Natural killer cell (primary cell): ENCODE measurements around the gene ECM2. TPM values are rescaled to one million over a fixed set of nuclear protein-coding genes. Genes with fewer than 3 reads are reported as not detected.

Experiments used
- ATAC-seq, 3 donors: fragments of 150-1000 bp in 2 of 3; fragments of 200-7000 bp in 1 of 3; cut with Tn5 transposase; 1 replicate in 1 of 3; 2 replicates in 2 of 3; pipeline ENCODE4 v1.10.0; 2021; ENCODE audit warnings: mild to moderate bottlenecking in 2 of 3, moderate library complexity in 2 of 3
- DNase-seq, 2 donors: peaks; one replicate each; pipeline versions ENCODE4 v3.0.0 to v3.0.0-alpha.2; 2013 to 2021; ENCODE audit warnings: mixed read lengths in 1 of 2
- H3K27ac ChIP-seq: one replicate; pipeline ENCODE4 v1.5.1; 2013; ENCODE audit warnings: mild to moderate bottlenecking, low read length
- H3K27me3 ChIP-seq: one replicate; pipeline ENCODE4 v1.6.1; 2013; ENCODE audit warnings: low read length; ENCODE audit not compliant: control insufficient read depth, insufficient read depth
- H3K36me3 ChIP-seq: one replicate; pipeline ENCODE4 v1.6.1; 2013; ENCODE audit warnings: low read length; ENCODE audit not compliant: control insufficient read depth, insufficient read depth
- H3K4me1 ChIP-seq: one replicate; pipeline ENCODE4 v1.6.1; 2013; ENCODE audit warnings: low read length; ENCODE audit not compliant: control insufficient read depth, insufficient read depth
- H3K4me3 ChIP-seq: one replicate; pipeline ENCODE4 v1.5.1; 2013; ENCODE audit warnings: low read length
- H3K9me3 ChIP-seq: one replicate; pipeline ENCODE4 v1.6.1; 2013; ENCODE audit warnings: low read length; ENCODE audit not compliant: control insufficient read depth, insufficient read depth
- H3K27ac Mint-ChIP-seq, 2 donors: one replicate each; pipeline ENCODE4 v1.8.0; 2022; ENCODE audit warnings: mild to moderate bottlenecking in 2 of 2, mixed read lengths in 2 of 2, moderate library complexity in 1 of 2
- H3K27me3 Mint-ChIP-seq, 2 donors: one replicate each; pipeline ENCODE4 v1.8.0; 2022; ENCODE audit warnings: low read depth in 2 of 2, mixed read lengths in 2 of 2
- H3K36me3 Mint-ChIP-seq: one replicate; pipeline ENCODE4 v1.8.0; 2022; ENCODE audit warnings: mixed read lengths
- H3K4me1 Mint-ChIP-seq, 2 donors: one replicate each; pipeline ENCODE4 v1.8.0; 2022; ENCODE audit warnings: mixed read lengths in 2 of 2
- H3K4me3 Mint-ChIP-seq: one replicate; pipeline ENCODE4 v1.8.0; 2022; ENCODE audit warnings: mild to moderate bottlenecking, moderate library complexity, mixed read lengths
- H3K9me3 Mint-ChIP-seq, 2 donors: one replicate each; pipeline ENCODE4 v1.8.0; 2022; ENCODE audit warnings: mixed read lengths in 2 of 2
- WGBS: methylation state at CpG from one replicate; pipeline ENCODE4 v1.1.7; 2013; ENCODE audit warnings: missing lambda C conversion rate; ENCODE audit not compliant: insufficient coverage; 5-methylcytosine and 5-hydroxymethylcytosine counted together
- intact Hi-C: fragments of 100-400 bp; cut with micrococcal nuclease; formaldehyde crosslinking; loops from one replicate; pipeline ENCODE4 v1.14.2; 2022
- total RNA-seq, 4 donors: library from RNA; stranded (reverse); fragments of 120-200 nt in 1 of 4; gene quantifications; one replicate each; pipeline versions ENCODE4 v1.2.3 to v1.2.4, GENCODE V29; 2013 to 2022
- TF ChIP-seq, protein P1 (sequence below): fragments of 200-600 bp; IDR thresholded peaks from one replicate; pipeline ENCODE4 v1.8.0; 2022; ENCODE audit warnings: antibody characterized with exemption

ECM2 gene
- total RNA-seq, 3 donors from 2014 or later (not counting 1 experiment from before 2014, with no cell fraction given), result not detected

DNA sequence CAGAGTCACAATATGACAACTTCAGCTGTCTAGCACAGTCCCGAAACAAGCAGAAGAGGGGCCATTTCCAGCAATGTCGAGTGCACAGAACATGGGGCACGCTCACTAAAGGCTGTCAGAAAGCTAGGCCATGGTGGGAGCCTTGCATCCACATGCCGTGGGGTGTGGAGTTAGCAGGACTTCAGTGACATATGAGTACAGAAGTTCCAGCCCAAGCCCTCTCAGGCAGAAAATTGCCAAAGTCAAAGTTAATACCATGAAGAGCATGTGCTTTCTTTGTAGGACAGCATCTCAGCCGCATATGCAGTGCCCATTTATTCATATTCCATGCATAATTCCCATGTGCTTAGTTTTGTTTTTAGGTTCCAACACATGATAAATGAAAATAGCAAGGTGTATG is 26.7 kb downstream of the ECM2 start:
- H3K9me3 Mint-ChIP-seq, result no peaks in the 10 kb centered on the region
- no peaks in the 10 kb centered on the region for H3K4me1 ChIP-seq
- no peak overlapping the region for H3K4me3 Mint-ChIP-seq
- H3K27ac ChIP-seq, result no peak overlapping the region
- 97% methylated on average over 5 of the region's 5 CpGs for whole genome bisulfite sequencing
- no peaks in the 10 kb centered on the region for H3K27me3 Mint-ChIP-seq
- H3K4me1 Mint-ChIP-seq, result no peaks in the 10 kb centered on the region
- no peaks in the 10 kb centered on the region for H3K36me3 ChIP-seq
- H3K36me3 Mint-ChIP-seq, result no peaks in the 10 kb centered on the region
- TF ChIP-seq, protein P1, sequence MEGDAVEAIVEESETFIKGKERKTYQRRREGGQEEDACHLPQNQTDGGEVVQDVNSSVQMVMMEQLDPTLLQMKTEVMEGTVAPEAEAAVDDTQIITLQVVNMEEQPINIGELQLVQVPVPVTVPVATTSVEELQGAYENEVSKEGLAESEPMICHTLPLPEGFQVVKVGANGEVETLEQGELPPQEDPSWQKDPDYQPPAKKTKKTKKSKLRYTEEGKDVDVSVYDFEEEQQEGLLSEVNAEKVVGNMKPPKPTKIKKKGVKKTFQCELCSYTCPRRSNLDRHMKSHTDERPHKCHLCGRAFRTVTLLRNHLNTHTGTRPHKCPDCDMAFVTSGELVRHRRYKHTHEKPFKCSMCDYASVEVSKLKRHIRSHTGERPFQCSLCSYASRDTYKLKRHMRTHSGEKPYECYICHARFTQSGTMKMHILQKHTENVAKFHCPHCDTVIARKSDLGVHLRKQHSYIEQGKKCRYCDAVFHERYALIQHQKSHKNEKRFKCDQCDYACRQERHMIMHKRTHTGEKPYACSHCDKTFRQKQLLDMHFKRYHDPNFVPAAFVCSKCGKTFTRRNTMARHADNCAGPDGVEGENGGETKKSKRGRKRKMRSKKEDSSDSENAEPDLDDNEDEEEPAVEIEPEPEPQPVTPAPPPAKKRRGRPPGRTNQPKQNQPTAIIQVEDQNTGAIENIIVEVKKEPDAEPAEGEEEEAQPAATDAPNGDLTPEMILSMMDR, result no peak
- H3K27me3 ChIP-seq, result no peaks in the 10 kb centered on the region
- no peaks in the 10 kb centered on the region for H3K9me3 ChIP-seq
- no peak overlapping the region for H3K27ac Mint-ChIP-seq
- no peak overlapping the region for H3K4me3 ChIP-seq
- DNase-seq, result no peak
- no peak for ATAC-seq
- intact Hi-C loops, result no loop called here

- Mint-ChIP-seq H3K9me3 (no peaks in the 10 kb centered on the region), H3K36me3 (no peaks in the 10 kb centered on the region), H3K4me1 (no peaks in the 10 kb centered on the region), H3K27ac (no peak overlapping the region), H3K27me3 (no peaks in the 10 kb centered on the region), H3K4me3 (no peak overlapping the region)
- Histone ChIP-seq H3K9me3 (no peaks in the 10 kb centered on the region), H3K4me3 (no peak overlapping the region), H3K27ac (no peak overlapping the region), H3K27me3 (no peaks in the 10 kb centered on the region), H3K36me3 (no peaks in the 10 kb centered on the region), H3K4me1 (no peaks in the 10 kb centered on the region)
- intact Hi-C loops, result no loop called here
- TF ChIP-seq, protein P1, result no peak
- WGBS, result 95% methylated on average over 10 of the region's 10 CpGs
- no peak for DNase-seq
- no peak for ATAC-seq
These were observed 27.6 kb downstream of the ECM2 start for GRCh38 chr9:92508018-92508820.

DNA sequence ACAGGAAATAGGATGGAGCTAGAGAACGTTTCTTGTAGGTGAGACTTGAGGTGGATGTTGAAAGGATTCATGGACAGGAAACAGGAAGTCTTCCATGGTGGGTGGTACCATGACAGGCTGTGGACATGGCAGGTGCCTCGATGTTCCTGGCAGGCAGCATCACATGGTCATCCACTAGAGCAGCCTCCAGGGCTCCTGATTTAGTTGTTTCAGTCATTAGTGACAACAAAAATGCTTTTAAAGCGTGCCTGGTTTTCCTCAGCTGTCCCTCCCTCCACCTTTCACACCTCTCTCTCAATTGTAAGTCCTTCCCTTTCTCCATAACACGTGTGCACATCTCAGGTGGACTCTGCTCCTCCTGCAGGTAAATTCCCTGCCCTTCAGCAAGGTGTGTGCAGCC is 28.3 kb downstream of the ECM2 start:
- H3K27me3 ChIP-seq, result no peaks in the 10 kb centered on the region
- no peaks in the 10 kb centered on the region for H3K4me1 Mint-ChIP-seq
- TF ChIP-seq, protein P1, result no peak
- H3K36me3 ChIP-seq, result no peaks in the 10 kb centered on the region
- H3K9me3 Mint-ChIP-seq, result no peaks in the 10 kb centered on the region
- intact Hi-C loops, result no loop called here
- ATAC-seq, result no peak
- no peaks in the 10 kb centered on the region for H3K4me1 ChIP-seq
- WGBS, result 56% methylated on average over 4 of the region's 4 CpGs
- no peaks in the 10 kb centered on the region for H3K27me3 Mint-ChIP-seq
- no peak overlapping the region for H3K27ac Mint-ChIP-seq
- H3K36me3 Mint-ChIP-seq, result no peaks in the 10 kb centered on the region
- no peaks in the 10 kb centered on the region for H3K9me3 ChIP-seq
- no peak overlapping the region for H3K4me3 Mint-ChIP-seq
- H3K4me3 ChIP-seq, result no peak overlapping the region
- H3K27ac ChIP-seq, result no peak overlapping the region
- no peak for DNase-seq

DNA sequence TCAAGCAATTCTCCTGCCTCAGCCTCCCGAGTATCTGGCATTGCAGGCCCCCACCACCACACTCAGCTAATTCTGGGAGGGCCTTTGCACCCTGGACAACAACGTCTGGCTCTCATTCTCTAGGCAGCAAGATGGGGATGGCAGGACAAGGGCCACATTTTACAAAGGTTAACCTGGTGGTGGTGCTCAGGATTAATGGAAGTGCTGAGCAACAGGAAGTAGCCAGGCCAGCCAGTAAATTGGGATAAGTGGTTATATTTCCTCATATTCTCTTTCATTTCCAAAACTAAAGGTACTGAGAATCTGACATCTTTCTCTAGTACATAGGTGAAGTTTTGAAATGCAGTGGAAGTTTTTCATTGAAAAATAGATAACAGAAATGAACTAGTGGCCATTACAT is 28.8 kb downstream of the ECM2 start:
- Histone ChIP-seq H3K9me3 (no peaks in the 10 kb centered on the region), H3K27me3 (no peaks in the 10 kb centered on the region), H3K4me1 (no peaks in the 10 kb centered on the region), H3K27ac (no peak overlapping the region), H3K36me3 (no peaks in the 10 kb centered on the region), H3K4me3 (no peak overlapping the region)
- TF ChIP-seq, protein P1, result no peak
- Mint-ChIP-seq H3K36me3 (no peaks in the 10 kb centered on the region), H3K9me3 (no peaks in the 10 kb centered on the region), H3K27ac (no peak overlapping the region), H3K27me3 (no peaks in the 10 kb centered on the region), H3K4me1 (no peaks in the 10 kb centered on the region), H3K4me3 (no peak overlapping the region)
- no peak for ATAC-seq
- intact Hi-C loops, result no loop called here
- WGBS, result 90% methylated on average over 2 of the region's 2 CpGs
- DNase-seq, result no peak
